ENCODE measurements around the gene FOXN4. TPM values are rescaled to one million over a fixed set of nuclear protein-coding genes. Genes with fewer than 3 reads are reported as not detected.

The FOXN4 gene
- total RNA-seq, 1 donor from 2014 or later = not detected

DNA sequence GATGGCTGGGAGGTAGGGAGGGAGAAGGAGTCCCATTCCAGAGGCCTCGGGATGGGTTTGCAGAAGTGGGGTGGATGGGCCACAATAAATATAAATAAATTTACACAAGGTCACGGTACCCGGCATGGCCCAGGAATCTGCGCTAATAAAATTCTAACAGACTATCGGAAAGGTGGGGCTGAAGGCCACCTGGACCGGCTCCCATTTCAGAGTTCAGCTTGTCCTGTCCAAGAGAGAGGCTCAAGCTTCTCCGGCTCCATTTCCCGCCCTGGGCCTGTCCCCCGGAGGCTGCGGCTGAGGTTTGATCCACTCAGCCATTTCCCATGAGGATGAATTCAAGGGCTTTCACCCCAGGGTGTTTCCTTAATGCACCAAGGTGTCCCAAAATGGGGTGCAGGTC is 30.2 kb downstream of the FOXN4 start:
- intact Hi-C loops (cut with DNase I) = no loop called here
- Histone ChIP-seq H3K27ac (no peak overlapping the region), H3K4me1 (peaks cover 5% of the 10 kb centered on the region), H3K4me3 (no peak overlapping the region), H3K9me3 (no peaks in the 10 kb centered on the region), H3K36me3 (no peaks in the 10 kb centered on the region), H3K27me3 (no peaks in the 10 kb centered on the region)
- ATAC-seq (no peak), DNase-seq (no peak)
- TF ChIP-seq, protein P1, sequence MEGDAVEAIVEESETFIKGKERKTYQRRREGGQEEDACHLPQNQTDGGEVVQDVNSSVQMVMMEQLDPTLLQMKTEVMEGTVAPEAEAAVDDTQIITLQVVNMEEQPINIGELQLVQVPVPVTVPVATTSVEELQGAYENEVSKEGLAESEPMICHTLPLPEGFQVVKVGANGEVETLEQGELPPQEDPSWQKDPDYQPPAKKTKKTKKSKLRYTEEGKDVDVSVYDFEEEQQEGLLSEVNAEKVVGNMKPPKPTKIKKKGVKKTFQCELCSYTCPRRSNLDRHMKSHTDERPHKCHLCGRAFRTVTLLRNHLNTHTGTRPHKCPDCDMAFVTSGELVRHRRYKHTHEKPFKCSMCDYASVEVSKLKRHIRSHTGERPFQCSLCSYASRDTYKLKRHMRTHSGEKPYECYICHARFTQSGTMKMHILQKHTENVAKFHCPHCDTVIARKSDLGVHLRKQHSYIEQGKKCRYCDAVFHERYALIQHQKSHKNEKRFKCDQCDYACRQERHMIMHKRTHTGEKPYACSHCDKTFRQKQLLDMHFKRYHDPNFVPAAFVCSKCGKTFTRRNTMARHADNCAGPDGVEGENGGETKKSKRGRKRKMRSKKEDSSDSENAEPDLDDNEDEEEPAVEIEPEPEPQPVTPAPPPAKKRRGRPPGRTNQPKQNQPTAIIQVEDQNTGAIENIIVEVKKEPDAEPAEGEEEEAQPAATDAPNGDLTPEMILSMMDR (IDR thresholded peaks at IDR 0.05) = no peak

DNA sequence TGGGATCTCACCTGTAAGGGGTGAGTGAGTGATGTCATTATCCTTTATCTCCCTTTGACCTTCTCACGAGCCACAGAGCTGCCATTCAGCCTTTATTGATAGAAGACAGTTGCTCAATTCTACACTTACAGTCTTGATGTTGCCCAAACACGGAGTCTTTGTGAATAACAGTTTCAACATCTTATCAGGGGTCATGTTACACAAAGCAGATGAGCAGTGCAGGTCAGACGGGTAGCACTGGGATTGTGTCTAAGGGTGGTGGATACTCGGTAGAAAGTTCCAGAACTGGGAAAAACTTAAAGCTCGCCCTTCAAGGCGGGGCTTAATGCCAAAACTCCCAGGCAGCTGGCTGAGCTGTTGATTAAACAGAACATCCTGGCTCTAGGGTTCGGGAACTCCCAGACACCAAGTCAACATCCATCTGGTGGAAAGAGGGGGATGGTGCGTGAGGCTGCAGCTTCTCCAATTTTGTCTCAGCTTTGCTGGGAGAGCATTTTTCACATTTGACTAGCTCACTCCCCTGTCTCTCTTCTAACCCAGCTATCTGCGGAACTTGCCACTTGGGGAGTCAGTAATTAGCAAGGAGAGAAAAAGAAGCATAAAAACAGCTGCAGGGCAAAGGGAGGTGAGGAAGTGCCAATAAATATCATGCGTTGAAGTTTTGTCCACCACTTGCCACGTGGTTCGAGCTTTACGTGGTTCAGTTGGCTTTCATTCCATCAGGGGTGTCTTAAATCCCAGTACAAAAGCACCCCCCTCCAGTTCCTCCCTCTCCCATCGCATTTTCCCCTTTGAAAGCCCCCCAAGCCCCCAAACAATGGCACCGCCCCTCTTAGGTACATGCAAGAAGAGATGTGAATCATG is 31.0 kb downstream of the FOXN4 start:
- ATAC-seq = no peak
- Histone ChIP-seq H3K36me3 (no peaks in the 10 kb centered on the region), H3K27ac (no peak overlapping the region), H3K4me1 (peaks cover 5% of the 10 kb centered on the region), H3K4me3 (no peak overlapping the region), H3K27me3 (no peaks in the 10 kb centered on the region), H3K9me3 (no peaks in the 10 kb centered on the region)
- TF ChIP-seq, protein P1 (IDR thresholded peaks at IDR 0.05) = no peak
- intact Hi-C loops (cut with DNase I) = no loop called here
- no peak for DNase-seq

DNA sequence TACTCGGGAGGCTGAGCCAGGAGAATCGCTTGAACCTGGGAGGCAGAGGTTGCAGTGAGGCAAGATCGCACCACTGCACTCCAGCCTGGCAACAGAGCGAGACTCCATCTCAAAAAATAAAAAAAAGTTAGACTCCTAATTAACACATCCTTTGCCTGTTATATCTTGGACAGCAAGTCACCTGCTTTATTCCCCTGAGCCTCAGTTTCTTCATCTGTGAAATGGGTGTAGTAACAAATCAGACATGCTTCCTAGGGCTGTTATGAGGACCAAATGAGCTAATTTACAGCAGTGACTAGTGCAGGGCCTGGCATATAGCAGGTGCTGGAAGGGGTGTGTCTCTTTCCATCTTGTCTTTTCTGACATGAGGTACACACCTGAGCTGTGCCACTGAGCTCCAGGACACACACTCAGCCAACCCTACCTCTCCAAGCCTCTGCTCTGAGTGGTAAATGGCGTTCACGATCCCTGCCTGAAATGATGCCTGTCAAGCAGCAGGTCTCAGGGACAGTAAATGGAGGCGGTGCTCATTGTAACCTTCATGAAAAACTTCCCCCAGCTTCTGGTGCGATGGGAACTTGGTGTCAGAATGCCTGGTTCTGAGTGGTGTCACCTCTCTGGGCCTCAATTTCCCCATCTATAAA is 31.7 kb downstream of the FOXN4 start:
- Histone ChIP-seq H3K27me3 (no peaks in the 10 kb centered on the region), H3K36me3 (no peaks in the 10 kb centered on the region), H3K4me3 (no peak overlapping the region), H3K27ac (no peak overlapping the region), H3K9me3 (no peaks in the 10 kb centered on the region), H3K4me1 (peaks cover 5% of the 10 kb centered on the region)
- ATAC-seq = no peak
- no peak for DNase-seq
- intact Hi-C loops (cut with DNase I) = no loop called here
- TF ChIP-seq, protein P1 (IDR thresholded peaks at IDR 0.05) = no peak

DNA sequence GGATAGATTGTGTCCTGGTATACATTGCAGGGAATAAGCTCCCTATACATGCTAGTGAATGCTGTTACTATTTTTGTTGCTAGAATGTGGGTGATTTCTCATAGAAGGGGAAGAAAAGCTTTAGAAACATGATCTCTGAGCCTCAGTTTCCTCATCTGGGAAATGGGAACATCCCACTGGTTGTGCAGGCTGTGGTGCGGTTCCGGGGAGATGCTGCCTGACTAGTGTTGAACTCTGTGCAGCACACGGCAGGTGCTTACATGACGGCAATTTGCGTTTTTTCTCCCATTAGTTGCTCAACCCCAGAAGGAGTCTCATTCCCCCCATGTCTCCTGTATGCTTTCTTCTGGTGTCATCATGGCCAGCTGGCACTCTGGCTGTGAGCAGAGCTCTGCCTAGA is 32.9 kb downstream of the FOXN4 start:
- peaks cover 5% of the 10 kb centered on the region for H3K4me1 ChIP-seq
- no peak overlapping the region for H3K27ac ChIP-seq
- DNase-seq = no peak
- ATAC-seq = no peak
- H3K36me3 ChIP-seq = no peaks in the 10 kb centered on the region
- H3K9me3 ChIP-seq = no peaks in the 10 kb centered on the region
- TF ChIP-seq, protein P1 (IDR thresholded peaks at IDR 0.05) = no peak
- no peak overlapping the region for H3K4me3 ChIP-seq
- intact Hi-C loops (cut with DNase I) = no loop called here
- no peaks in the 10 kb centered on the region for H3K27me3 ChIP-seq

DNA sequence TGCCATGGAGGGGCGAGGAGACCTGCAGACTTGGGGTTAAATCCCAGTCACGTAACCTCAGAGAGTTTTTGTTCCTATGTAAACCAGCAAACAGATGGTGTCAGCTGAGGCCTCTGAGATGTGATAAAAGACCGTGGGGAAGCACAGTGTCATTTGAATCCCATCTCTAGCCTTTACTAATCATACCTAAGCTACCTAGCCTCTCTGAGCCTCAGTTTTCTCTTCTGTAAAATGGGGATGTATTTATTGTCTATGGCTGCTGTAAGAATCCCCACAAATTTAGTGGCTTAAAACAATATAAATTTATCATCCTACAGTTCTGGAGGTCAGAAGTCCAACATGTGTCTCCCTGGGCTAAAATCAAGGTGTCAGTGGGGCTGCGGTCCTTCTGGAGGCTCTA is 33.9 kb downstream of the FOXN4 start:
- Histone ChIP-seq H3K27ac (no peak overlapping the region), H3K4me1 (peaks cover 5% of the 10 kb centered on the region), H3K27me3 (no peaks in the 10 kb centered on the region), H3K4me3 (no peak overlapping the region), H3K36me3 (no peaks in the 10 kb centered on the region), H3K9me3 (no peaks in the 10 kb centered on the region)
- TF ChIP-seq, protein P1 (IDR thresholded peaks at IDR 0.05) = no peak
- DNase-seq (no peak), ATAC-seq (no peak)
- intact Hi-C loops (cut with DNase I) = no loop called here
